ENCODE data around the gene C5orf47.

The C5orf47 gene

DNA sequence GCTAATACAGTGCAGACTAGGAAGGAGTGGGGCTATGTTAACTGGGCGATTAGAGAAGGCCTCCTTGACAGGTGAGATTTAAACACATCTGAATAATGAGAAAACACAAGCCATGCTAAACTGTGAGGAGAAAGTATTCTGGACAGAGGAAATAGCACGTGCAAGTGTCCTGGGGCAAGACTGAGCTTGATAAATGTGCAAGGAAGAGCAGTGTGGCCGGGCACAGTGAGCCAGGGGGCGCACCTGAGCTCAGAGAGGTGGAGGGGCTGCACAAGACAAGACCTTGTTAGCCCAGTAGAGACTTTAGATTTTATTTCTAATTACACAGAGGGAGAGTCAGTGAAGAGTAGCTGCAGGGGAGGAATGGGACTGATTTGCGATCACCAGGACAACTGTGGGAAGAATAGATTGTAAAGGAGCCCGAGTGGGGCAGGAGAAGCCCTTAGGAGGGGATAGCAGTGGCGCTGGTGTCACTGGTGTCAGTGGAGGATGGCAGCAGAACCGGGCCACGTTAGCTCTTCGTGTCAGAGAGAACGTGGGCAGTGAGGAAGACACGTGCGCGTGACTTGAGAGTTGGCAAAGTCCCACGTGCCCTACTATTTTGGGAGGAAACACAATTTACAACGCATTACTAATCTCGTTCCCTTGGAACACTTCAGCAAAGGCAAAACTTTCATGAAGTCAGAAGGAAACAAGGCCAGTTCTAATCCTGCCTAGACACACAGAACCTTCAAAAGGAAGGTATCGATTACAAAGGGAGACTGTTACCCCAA lies 17.9 kb upstream of the C5orf47 start:
- no peak for DNase-seq

GRCh38 chr5:173971681-173972345 lies 17.2 kb upstream of the C5orf47 start:
- no peak for DNase-seq

- DNase-seq, result no peak
Observed at GRCh38 chr5:173972607-173972924, 16.4 kb upstream of the C5orf47 start.

GRCh38 chr5:173972925-173973615 lies 15.9 kb upstream of the C5orf47 start:
- DNase-seq, result peak; percentile 80

DNA sequence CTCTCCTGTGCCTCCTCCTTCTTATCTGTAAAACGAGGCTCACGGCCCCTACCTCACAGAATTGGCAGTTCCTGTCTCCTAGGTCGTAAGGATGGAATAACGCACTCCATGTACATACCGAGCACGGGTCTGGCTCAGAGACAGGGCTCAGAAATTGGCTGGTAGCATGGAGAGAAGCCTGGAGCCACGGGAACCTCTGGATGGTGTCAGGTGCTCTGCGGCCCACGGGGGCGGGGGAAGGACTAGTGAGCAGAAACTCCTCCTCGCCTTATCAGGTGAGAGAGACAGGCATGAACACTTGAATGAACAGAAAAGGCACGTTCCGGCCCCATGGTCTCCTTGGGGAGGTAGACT lies 15.4 kb upstream of the C5orf47 start:
- DNase-seq, result no peak

GRCh38 chr5:173974688-173975239 lies 14.2 kb upstream of the C5orf47 start:
- DNase-seq, result no peak

GRCh38 chr5:173981185-173981761 lies 7.7 kb upstream of the C5orf47 start:
- DNase-seq, result no peak

DNA sequence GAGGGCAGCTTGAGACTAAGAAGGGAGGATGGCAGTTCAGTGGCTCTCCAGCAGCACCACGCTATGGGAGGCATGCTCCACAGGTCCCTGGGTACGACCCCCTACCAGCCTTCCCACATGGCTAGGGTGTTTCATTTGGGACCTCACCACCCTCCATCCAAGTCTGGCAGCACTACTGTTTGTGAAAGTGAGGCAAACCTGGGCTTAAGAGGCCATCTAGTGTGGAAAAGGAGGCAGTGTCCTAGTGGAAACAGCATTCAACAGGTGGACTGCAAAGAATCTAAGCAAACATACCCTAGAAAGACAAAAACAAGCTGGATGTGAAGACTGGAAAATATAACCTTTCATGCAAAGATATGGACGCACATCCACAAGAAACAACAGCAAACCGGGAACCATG lies 4.8 kb upstream of the C5orf47 start:
- DNase-seq, result no peak

DNA sequence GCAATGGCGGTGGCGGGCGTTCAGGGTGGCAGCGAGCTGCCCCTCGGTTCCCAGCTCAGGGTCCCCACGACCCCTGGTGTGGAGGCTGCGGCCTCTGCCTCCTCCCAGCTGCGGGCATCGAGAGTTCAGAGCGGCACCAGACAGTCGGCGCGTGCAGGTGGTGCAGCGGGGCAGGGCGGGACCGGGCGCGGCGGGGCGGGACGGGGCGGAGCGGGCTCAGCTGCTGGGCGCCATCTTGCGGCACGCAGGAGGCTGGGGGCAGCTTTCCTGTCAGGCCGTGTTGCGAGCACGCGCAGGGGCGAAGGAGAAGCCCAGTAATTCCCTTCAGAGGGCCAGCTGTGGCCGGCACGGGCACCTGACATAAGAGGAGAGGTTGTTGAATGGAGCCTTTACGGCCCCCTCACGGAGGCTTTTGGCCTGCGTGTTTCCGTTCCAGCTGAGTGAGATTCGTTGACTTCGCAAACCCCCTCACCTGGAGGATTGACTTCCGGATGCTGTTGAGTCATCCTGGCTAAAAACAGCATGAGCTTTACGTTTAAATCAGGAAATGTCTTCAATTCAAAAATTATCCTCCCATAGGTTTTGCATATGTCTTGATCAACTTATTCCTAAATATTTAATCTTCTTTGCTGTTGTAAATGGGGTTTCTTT lies 587 bp downstream of the C5orf47 start:
- DNase-seq, result no peak

DNA sequence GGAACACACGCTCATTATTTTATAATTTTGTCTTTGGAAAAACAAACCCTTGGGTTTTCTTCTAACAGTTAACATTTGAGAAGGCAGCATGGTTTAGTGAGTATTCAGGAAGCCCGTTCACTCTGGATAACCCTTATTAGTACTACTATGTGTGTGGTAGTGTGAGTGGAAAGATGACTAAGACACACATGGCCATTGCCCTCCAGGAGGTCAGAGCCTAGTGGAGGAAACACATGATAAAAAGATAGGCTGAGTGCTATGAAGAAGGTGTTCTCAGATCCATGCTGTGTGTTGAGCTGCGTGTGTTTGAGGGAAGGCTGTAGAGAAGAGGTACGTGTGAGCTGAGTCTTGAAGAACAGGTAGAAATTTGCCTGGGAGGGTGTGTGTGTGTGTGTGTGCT lies 8.4 kb downstream of the C5orf47 start:
- DNase-seq, result no peak

- DNase-seq, result no peak
Observed at GRCh38 chr5:173998531-173998930, 9.6 kb downstream of the C5orf47 start.

GRCh38 chr5:174000076-174000475 lies 11.1 kb downstream of the C5orf47 start:
- DNase-seq, result no peak

DNA sequence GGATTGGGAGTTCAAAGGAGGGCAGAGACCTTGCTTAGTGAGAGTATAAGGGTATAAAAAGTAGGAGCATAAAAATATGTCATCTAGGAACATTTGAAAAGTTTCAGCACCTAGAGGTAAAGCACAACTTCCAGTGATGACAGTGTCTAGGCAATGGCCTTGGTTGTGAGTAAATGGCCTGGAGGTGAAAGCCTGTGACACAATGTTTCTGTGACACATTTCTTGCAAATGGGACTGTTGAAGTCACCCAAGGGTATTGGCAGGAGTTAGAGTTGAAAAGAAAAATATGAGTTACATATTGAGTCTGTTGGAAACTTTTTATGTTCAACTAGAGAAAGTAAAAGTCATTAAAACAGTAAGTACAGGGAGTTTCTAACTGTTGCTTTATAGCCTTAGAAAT lies 14.8 kb downstream of the C5orf47 start:
- no peak for DNase-seq

DNA sequence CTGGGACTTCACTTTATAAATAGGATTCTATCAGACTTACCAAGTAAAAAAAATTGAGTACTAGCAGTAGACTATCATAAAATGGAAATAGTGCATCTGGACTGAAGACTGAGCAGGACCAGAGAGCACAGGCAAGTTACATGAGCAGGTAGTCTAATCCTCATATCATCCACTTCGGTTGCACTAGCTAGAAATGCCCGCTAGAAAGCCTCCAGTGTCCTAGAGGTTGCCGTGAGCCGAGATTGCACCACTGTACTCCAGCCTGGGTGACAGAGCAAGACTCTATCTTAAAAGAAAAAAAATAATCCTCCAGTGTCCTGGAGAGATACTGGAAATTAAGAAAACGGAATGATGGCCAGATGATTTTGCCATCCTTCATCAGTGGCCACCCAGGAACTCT lies 20.0 kb downstream of the C5orf47 start:
- DNase-seq, result no peak

DNA sequence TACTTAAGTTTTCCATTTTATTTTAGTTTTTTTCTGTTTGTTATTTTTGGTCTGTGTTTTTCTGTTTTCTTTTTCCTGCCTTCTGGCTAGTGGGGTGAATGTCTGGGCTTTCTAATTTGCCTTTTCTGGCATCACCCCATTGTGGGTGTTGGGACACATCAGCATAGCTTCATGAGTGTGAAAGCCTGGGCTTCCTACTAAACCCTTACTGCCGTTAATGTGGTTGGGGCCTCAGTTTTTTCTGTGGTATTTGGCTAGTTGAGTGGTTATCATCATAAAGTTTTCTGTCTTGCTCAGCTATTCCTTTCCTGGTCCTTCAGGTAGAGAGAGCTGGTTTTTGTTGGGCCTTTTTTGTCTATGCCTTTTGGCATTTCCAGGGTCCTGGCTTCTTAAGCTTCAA lies 21.4 kb downstream of the C5orf47 start:
- DNase-seq, result no peak

- DNase-seq, result no peak
Observed at GRCh38 chr5:174011441-174011840, 22.5 kb downstream of the C5orf47 start.

GRCh38 chr5:174020069-174020927 lies 31.3 kb downstream of the C5orf47 start:
- DNase-seq, result peak; percentile 37

DNA sequence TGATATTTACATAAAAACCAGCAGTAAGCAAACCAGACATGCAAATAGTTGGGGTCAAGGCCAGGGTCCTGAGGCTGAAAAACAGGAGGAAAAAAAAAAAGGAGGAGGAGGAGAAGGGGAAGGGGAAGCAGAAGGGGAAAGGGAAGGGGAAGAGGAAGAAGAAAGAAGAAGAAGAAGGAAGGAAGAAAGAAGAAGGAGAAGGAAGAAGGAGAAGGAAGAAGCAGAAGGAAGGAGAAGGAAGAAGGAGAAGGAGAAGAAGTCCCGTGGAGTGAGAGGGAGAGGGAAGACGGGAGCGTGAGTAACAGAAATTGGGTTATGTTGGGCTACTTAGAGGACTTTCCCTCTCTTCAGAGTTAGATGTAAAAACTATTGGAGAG lies 31.9 kb downstream of the C5orf47 start:
- DNase-seq, result no peak

GRCh38 chr5:174022384-174023095 lies 33.6 kb downstream of the C5orf47 start:
- DNase-seq, result no peak

DNA sequence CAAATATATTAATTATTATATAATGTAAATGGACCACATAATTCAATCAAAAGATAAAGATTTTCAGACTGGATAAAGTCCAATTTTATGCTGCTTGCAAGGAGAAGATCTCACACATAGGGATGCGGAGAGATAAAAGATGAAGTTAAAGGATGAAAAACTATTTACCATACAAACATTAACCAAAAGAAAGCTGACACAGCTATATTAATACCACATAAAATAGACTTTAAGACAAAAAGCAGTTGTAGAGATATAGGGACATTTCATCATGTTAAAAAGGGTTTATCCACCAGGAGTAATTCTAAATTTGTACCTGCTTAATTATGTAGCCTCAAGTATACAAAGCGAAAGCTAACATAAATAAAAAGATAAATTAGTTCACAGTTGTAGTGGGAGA lies 41.3 kb downstream of the C5orf47 start:
- no peak for DNase-seq
